Measurements from ENCODE around the gene RANBP3. TPM values are rescaled to one million over a fixed set of nuclear protein-coding genes. Genes with fewer than 3 reads are reported as not detected.
"Not testable (repeated sequence)": the region's sequence is repeated elsewhere in the genome, so short reads cannot be mapped to it uniquely, and the experiment has no call there.

RANBP3 gene
- total RNA-seq, 1 experiment from 2014 or later, result 62.4 TPM

DNA sequence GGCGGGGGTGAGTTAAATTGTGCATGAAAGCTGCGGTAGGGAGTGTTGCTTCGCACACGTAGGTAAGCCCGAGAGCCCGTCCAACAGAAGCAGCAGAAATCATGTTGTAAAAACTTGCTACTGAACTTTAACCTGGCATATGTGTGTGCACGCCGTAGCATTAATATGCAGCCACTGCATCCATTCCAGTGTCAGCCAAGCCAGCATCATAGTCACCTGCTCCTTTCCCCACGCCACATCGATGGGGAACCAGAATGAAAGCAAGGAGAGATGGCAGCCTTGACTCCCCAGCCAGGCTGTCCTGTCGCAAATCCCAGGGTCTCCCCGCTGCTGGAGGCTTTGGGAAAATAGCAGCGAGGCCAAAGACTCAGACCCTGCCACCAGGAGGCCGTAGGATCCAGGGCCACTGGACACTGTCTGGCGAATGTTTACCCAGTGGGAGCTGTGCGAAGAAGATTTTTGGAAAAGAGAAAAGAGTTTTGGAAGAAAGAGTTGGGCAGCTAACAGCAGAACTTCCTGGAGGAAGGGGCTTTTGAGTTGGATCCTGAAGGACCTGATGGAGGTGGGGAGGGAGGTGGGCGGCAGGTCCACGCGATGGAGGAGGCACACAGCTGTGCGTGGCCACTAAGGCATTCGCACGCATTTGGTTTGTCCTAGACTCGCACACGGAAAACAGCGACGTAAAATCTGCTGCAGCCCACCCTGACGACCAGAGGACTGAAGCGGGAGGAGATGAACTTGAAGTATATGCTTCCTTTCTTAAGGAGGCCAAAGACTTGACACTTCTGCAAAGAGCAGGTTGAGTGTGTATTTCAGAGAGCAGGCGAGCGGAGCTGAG is 48.7 kb upstream of the RANBP3 start:
- Histone ChIP-seq H3K4me3 (replicated peaks in 1 of 2; ENCODE audit: low read depth in 1 of 2, low read length in 2 of 2) (no peak overlapping the region), H3K9me3 (ENCODE audit: control insufficient read depth in 1 of 2, insufficient read depth in 1 of 2, low read depth in 1 of 2, low read length in 2 of 2) (no peaks in the 10 kb centered on the region), H3K36me3 (ENCODE audit: control insufficient read depth in 1 of 2, insufficient read depth in 2 of 2, low read length in 2 of 2) (peaks cover 0 to 4% of the 10 kb centered on the region in 2 experiments; a peak in 1 of 4 replicates), H2AFZ (ENCODE audit: low read depth, low read length, poor library complexity, severe bottlenecking) (no peak overlapping the region), H3K4me2 (ENCODE audit: low read length) (no peak overlapping the region), H4K20me1 (ENCODE audit: insufficient read depth) (no peaks in the 10 kb centered on the region), H3K27me3 (ENCODE audit: insufficient read depth, low read length) (no peaks in the 10 kb centered on the region), H3K27ac (ENCODE audit: low read depth, low read length) (no peak overlapping the region), H3K79me2 (ENCODE audit: insufficient read depth, low read length) (no peaks in the 10 kb centered on the region), H3K9me2 (ENCODE audit: insufficient read depth) (no peaks in the 10 kb centered on the region), H3K9ac (ENCODE audit: low read length) (no peak overlapping the region), H3K4me1 (ENCODE audit: control insufficient read depth in 1 of 2, insufficient read depth in 2 of 2, low read length in 2 of 2) (peaks cover 0 to 6% of the 10 kb centered on the region in 2 experiments; a peak in 1 of 4 replicates)
- intact Hi-C loops (cut with micrococcal nuclease), result no loop called here
- CTCF ChIA-PET, result no interaction called here
- DNase-seq (ENCODE audit: low read depth, low spot score) (no peak), ATAC-seq (no peak)
- RAD21 ChIA-PET (ENCODE audit: low non-redundant PET in 1 of 2, low total read pairs in 2 of 2, uncharacterized antibody in 2 of 2, unreplicated experiment in 2 of 2), result no interaction called here
- TF ChIP-seq, protein P1, sequence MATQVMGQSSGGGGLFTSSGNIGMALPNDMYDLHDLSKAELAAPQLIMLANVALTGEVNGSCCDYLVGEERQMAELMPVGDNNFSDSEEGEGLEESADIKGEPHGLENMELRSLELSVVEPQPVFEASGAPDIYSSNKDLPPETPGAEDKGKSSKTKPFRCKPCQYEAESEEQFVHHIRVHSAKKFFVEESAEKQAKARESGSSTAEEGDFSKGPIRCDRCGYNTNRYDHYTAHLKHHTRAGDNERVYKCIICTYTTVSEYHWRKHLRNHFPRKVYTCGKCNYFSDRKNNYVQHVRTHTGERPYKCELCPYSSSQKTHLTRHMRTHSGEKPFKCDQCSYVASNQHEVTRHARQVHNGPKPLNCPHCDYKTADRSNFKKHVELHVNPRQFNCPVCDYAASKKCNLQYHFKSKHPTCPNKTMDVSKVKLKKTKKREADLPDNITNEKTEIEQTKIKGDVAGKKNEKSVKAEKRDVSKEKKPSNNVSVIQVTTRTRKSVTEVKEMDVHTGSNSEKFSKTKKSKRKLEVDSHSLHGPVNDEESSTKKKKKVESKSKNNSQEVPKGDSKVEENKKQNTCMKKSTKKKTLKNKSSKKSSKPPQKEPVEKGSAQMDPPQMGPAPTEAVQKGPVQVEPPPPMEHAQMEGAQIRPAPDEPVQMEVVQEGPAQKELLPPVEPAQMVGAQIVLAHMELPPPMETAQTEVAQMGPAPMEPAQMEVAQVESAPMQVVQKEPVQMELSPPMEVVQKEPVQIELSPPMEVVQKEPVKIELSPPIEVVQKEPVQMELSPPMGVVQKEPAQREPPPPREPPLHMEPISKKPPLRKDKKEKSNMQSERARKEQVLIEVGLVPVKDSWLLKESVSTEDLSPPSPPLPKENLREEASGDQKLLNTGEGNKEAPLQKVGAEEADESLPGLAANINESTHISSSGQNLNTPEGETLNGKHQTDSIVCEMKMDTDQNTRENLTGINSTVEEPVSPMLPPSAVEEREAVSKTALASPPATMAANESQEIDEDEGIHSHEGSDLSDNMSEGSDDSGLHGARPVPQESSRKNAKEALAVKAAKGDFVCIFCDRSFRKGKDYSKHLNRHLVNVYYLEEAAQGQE (IDR thresholded peaks at IDR 0.05; ENCODE audit: low read depth), result no peak
- TF ChIP-seq ELF1 (IDR thresholded peaks at IDR 0.05; ENCODE audit: borderline replicate concordance, low read depth), result no peak
- no peak for TF ChIP-seq SIN3A (IDR thresholded peaks at IDR 0.05; ENCODE audit: low read depth)
- no peak for TF ChIP-seq ZNF274 (IDR thresholded peaks at IDR 0.05; ENCODE audit: low read depth, low read length)
- TF ChIP-seq, protein P2, sequence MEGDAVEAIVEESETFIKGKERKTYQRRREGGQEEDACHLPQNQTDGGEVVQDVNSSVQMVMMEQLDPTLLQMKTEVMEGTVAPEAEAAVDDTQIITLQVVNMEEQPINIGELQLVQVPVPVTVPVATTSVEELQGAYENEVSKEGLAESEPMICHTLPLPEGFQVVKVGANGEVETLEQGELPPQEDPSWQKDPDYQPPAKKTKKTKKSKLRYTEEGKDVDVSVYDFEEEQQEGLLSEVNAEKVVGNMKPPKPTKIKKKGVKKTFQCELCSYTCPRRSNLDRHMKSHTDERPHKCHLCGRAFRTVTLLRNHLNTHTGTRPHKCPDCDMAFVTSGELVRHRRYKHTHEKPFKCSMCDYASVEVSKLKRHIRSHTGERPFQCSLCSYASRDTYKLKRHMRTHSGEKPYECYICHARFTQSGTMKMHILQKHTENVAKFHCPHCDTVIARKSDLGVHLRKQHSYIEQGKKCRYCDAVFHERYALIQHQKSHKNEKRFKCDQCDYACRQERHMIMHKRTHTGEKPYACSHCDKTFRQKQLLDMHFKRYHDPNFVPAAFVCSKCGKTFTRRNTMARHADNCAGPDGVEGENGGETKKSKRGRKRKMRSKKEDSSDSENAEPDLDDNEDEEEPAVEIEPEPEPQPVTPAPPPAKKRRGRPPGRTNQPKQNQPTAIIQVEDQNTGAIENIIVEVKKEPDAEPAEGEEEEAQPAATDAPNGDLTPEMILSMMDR (IDR thresholded peaks at IDR 0.05 in 2 of 3, conservative IDR thresholded peaks at IDR 0.05 in 1 of 3; ENCODE audit: borderline replicate concordance in 1 of 3, insufficient read depth in 1 of 3, low read depth in 2 of 3, low read length in 2 of 3), result no peak
- no peak for TF ChIP-seq SRF (IDR thresholded peaks at IDR 0.05; ENCODE audit: low read depth)
- TF ChIP-seq POLR2A (IDR thresholded peaks at IDR 0.05; ENCODE audit: borderline replicate concordance, extremely low read depth, insufficient read depth, insufficient read length), result no peak
- TF ChIP-seq RAD21 (IDR thresholded peaks at IDR 0.05; ENCODE audit: low read depth), result no peak
- TF ChIP-seq EZH2phosphoT487 (IDR thresholded peaks at IDR 0.05; ENCODE audit: borderline replicate concordance), result no peak
- BruUV-seq (replicated peaks), result no TSS peak
- POLR2A ChIA-PET, result no interaction called here

DNA sequence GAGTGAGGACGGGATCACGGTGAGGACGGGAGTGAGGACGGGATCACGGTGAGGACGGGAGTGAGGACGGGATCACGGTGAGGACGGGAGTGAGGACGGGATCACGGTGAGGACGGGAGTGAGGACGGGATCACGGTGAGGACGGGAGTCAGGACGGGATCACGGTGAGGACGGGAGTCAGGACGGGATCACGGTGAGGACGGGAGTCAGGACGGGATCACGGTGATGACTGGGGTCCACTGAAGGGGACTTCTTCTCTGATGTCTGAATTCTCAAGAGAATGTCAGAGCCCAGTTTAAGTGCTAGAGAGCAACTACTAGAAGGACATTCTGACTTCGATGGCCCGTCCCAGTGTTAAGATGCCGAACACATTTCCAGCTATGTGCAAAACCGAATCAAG is 46.8 kb upstream of the RANBP3 start:
- H3K36me3 ChIP-seq (ENCODE audit: control insufficient read depth in 1 of 2, insufficient read depth in 2 of 2, low read length in 2 of 2); H3K27me3 ChIP-seq (ENCODE audit: insufficient read depth, low read length); H3K9me2 ChIP-seq (ENCODE audit: insufficient read depth); H3K4me1 ChIP-seq (ENCODE audit: control insufficient read depth in 1 of 2, insufficient read depth in 2 of 2, low read length in 2 of 2); H3K9me3 ChIP-seq (ENCODE audit: control insufficient read depth in 1 of 2, insufficient read depth in 1 of 2, low read depth in 1 of 2, low read length in 2 of 2); H3K27ac ChIP-seq (ENCODE audit: low read depth, low read length); H3K79me2 ChIP-seq (ENCODE audit: insufficient read depth, low read length); BruUV-seq (replicated peaks); H4K20me1 ChIP-seq (ENCODE audit: insufficient read depth); CTCF ChIA-PET; RAD21 ChIA-PET (ENCODE audit: low non-redundant PET in 1 of 2, low total read pairs in 2 of 2, uncharacterized antibody in 2 of 2, unreplicated experiment in 2 of 2); intact Hi-C loops (cut with micrococcal nuclease); H2AFZ ChIP-seq (ENCODE audit: low read depth, low read length, poor library complexity, severe bottlenecking); ATAC-seq; POLR2A ChIA-PET; H3K4me2 ChIP-seq (ENCODE audit: low read length); H3K9ac ChIP-seq (ENCODE audit: low read length); DNase-seq (ENCODE audit: low read depth, low spot score); H3K4me3 ChIP-seq (replicated peaks in 1 of 2; ENCODE audit: low read depth in 1 of 2, low read length in 2 of 2): not testable (repeated sequence)

Measured in HCT116 (cell line).